Esophagus squamous epithelium (tissue), 4 donors: ENCODE data around the gene FHOD3.

Experiments
- CTCF ChIP-seq, 6 experiments: fragments of 450-650 bp in 4 of 6; fragments of 200-600 bp in 2 of 6; sonication (generic) in 2 of 6; IDR thresholded peaks; one replicate each; pipeline ENCODE4 v1.5.1; 2016 to 2019; ENCODE audit warnings: antibody characterized with exemption in 6 of 6, mild to moderate bottlenecking in 4 of 6, moderate library complexity in 4 of 6
- POLR2A ChIP-seq, 4 donors: fragments of 450-650 bp; IDR thresholded peaks; one replicate each; pipeline ENCODE4 v1.6.1; 2017; ENCODE audit warnings: antibody characterized with exemption in 4 of 4, mild to moderate bottlenecking in 4 of 4, moderate library complexity in 3 of 4

DNA sequence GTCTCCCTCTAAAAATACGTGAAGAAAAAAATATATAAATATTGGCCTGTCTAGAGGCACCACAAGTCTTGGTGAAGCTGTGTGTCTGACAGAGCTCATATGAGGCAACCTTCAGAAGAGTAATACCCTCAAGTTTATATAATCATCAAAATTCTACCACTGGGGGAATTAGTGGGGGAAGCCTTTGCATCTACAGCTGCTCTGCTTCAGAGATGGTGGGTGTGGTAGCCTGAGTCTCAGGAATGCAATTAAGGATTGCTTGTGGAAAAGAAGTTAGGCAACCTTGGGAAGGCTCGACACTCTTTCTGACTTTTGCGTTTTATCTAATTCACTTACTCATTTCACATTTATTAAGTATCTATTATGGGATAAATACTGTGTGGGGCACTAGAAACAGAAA, 513.9 kb downstream of the FHOD3 start:
- TF ChIP-seq CTCF (IDR thresholded peaks at IDR 0.05) (no peak), POLR2A (IDR thresholded peaks at IDR 0.05) (no peak)
